NB4 (cell line): Measurements from ENCODE around the gene CAV3.

Experiments used
- CTCF ChIP-seq: IDR thresholded peaks from one replicate; pipeline ENCODE4 v1.5.1; 2012; ENCODE audit warnings: low read depth, low read length
- MAX ChIP-seq: IDR thresholded peaks from 2 replicates; pipeline ENCODE4 v1.6.1; 2011; ENCODE audit warnings: low read depth, low read length
- POLR2A ChIP-seq: IDR thresholded peaks from 2 replicates; pipeline ENCODE4 v1.6.1; 2011; ENCODE audit warnings: mild to moderate bottlenecking; ENCODE audit not compliant: insufficient read length; ENCODE audit errors: extremely low read depth

DNA sequence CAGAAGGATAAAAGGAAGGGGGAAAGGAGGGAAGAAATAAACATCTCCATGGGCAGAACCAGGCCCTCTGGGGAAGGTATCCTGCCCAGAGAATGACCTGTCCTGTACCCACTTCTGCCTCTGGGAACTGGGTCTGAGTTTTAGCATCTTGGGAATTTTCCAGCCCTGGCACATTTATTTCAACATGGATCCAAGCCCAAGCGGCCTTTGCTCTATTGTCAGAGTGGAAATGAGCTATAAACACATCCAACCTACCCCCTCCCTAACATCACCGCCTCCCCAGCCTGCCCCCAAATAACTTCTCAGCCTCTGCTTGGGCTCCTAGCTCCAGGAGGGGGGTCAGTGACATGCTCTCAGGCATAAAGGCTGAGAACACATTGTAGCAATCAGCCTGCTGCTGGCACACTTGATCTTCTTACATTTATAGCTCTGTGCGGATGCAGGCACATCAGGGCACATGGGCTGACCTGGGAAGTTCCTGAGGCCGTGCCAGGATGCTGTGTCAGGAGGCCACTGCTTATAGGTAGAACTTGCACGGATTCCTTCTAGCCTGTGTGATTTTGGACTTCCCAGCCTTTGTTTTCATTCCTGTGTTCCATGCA, 40.4 kb downstream of the CAV3 start:
- TF ChIP-seq CTCF (no peak), POLR2A (no peak), MAX (no peak)
